A673 (cell line): ENCODE results near the gene CHRD. TPM values are rescaled to one million over a fixed set of nuclear protein-coding genes. Genes with fewer than 3 reads are reported as not detected.

Experiments used
- BruUV-seq: library from RNA; stranded (reverse); fragments of 400-500 nt; replicated peaks from 2 replicates; lab custom pipeline; 2021; lab: Mats Ljungman, UMichigan
- CTCF ChIA-PET: fragments of 300-600 bp; sonication (Branson Sonifier 250); formaldehyde crosslinking; loops from one replicate; lab custom pipeline; 2022; ENCODE audit warnings: antibody characterized with exemption; lab: Charles Lee
- POLR2A ChIA-PET: fragments of 300-600 bp; sonication (Branson Sonifier 250); formaldehyde crosslinking; loops from one replicate; lab custom pipeline; 2022; ENCODE audit warnings: antibody characterized with exemption; ENCODE audit not compliant: low non-redundant PET; lab: Charles Lee
- DNase-seq: peaks from one replicate; pipeline ENCODE4 v3.0.0-alpha.2; 2015; ENCODE audit warnings: low spot score
- H3K27ac ChIP-seq: fragments of 200-600 bp; sonication (generic); 2 replicates; pipeline ENCODE4 v1.5.1; 2016; ENCODE audit warnings: mixed run types, low read depth, mild to moderate bottlenecking, mixed read lengths, antibody characterized with exemption, low read length; ENCODE audit not compliant: poor library complexity, severe bottlenecking
- H3K27me3 ChIP-seq: fragments of 200-600 bp; sonication (generic); replicated peaks from 2 replicates; pipeline ENCODE4 v1.6.1; 2017; ENCODE audit warnings: mixed run types, low read depth, mild to moderate bottlenecking, mixed read lengths, antibody characterized with exemption, low read length; ENCODE audit not compliant: insufficient read depth, poor library complexity
- H3K36me3 ChIP-seq: fragments of 200-600 bp; sonication (generic); 2 replicates; pipeline ENCODE4 v1.6.1; 2016; ENCODE audit warnings: mixed run types, mild to moderate bottlenecking, mixed read lengths, antibody characterized with exemption, low read length; ENCODE audit not compliant: insufficient read depth, poor library complexity, severe bottlenecking
- H3K4me1 ChIP-seq: fragments of 200-600 bp; sonication (generic); 2 replicates; pipeline ENCODE4 v1.6.1; 2017; ENCODE audit warnings: mixed run types, mild to moderate bottlenecking, mixed read lengths, antibody characterized with exemption, low read length; ENCODE audit not compliant: insufficient read depth, poor library complexity, severe bottlenecking
- H3K4me3 ChIP-seq: fragments of 200-600 bp; sonication (generic); 2 replicates; pipeline ENCODE4 v1.5.1; 2016; ENCODE audit warnings: low read depth, mixed run types, mild to moderate bottlenecking, mixed read lengths, low read length; ENCODE audit not compliant: poor library complexity, severe bottlenecking
- H3K9me3 ChIP-seq: fragments of 200-600 bp; sonication (generic); 2 replicates; pipeline ENCODE4 v1.6.1; 2016; ENCODE audit warnings: mixed run types, low read depth, mild to moderate bottlenecking, mixed read lengths, antibody characterized with exemption, low read length; ENCODE audit not compliant: poor library complexity, severe bottlenecking
- CTCF ChIP-seq: fragments of 300-800, 200-600 bp; sonication (generic); conservative IDR thresholded peaks from 2 replicates; pipeline ENCODE4 v1.5.1; 2017; ENCODE audit warnings: low read depth, mild to moderate bottlenecking, antibody characterized with exemption, low read length, moderate library complexity, mixed read lengths
- EZH2 ChIP-seq: fragments of 200-600 bp; sonication (generic); IDR thresholded peaks from 2 replicates; pipeline ENCODE4 v1.6.1; 2017; ENCODE audit warnings: borderline replicate concordance, low read depth, mild to moderate bottlenecking, mixed read lengths, antibody characterized with exemption, low read length; ENCODE audit not compliant: poor library complexity, severe bottlenecking
- intact Hi-C: fragments of 100-400 bp; cut with micrococcal nuclease; formaldehyde crosslinking; loops from one replicate; pipeline ENCODE4 v1.10.0; 2022; ENCODE audit not compliant: unreplicated experiment
- total RNA-seq: library from RNA; stranded (reverse); gene quantifications from 2 replicates; pipeline ENCODE4 v1.2.3, GENCODE V29; 2021

Gene CHRD
- total RNA-seq, 1 experiment from 2014 or later, result 0.06 TPM

GRCh38 chr3:184383033-184383740 is 3.3 kb downstream of the CHRD start:
- no peak for DNase-seq
- no peaks in the 10 kb centered on the region for H3K36me3 ChIP-seq
- H3K9me3 ChIP-seq, result no peaks in the 10 kb centered on the region
- no TSS peak for BruUV-seq
- intact Hi-C loops, result no loop called here
- CTCF ChIA-PET, result no interaction called here
- POLR2A ChIA-PET, result no interaction called here
- peaks cover 4% of the 10 kb centered on the region for H3K4me1 ChIP-seq
- no peak overlapping the region for H3K27ac ChIP-seq
- no peak overlapping the region for H3K4me3 ChIP-seq
- H3K27me3 ChIP-seq, result peaks cover 32% of the 10 kb centered on the region
- no peak for TF ChIP-seq EZH2
- no peak for TF ChIP-seq CTCF

- H3K27ac ChIP-seq, result no peak overlapping the region
- no TSS peak for BruUV-seq
- intact Hi-C loops, result no loop called here
- CTCF ChIA-PET, result no interaction called here
- peaks cover 20% of the 10 kb centered on the region for H3K27me3 ChIP-seq
- H3K9me3 ChIP-seq, result no peaks in the 10 kb centered on the region
- no peak overlapping the region for H3K4me3 ChIP-seq
- TF ChIP-seq EZH2, result no peak
- no peak for TF ChIP-seq CTCF
- no peaks in the 10 kb centered on the region for H3K36me3 ChIP-seq
- H3K4me1 ChIP-seq, result peaks cover 4% of the 10 kb centered on the region
- POLR2A ChIA-PET, result no interaction called here
- no peak for DNase-seq
Measured at GRCh38 chr3:184384342-184384741, 4.5 kb downstream of the CHRD start.

GRCh38 chr3:184384856-184385422 is 5.1 kb downstream of the CHRD start:
- intact Hi-C loops, result no loop called here
- Histone ChIP-seq H3K4me1 (peaks cover 4% of the 10 kb centered on the region), H3K36me3 (no peaks in the 10 kb centered on the region), H3K4me3 (no peak overlapping the region), H3K9me3 (no peaks in the 10 kb centered on the region), H3K27ac (no peak overlapping the region), H3K27me3 (peaks cover 18% of the 10 kb centered on the region)
- no peak for TF ChIP-seq CTCF
- no peak for TF ChIP-seq EZH2
- CTCF ChIA-PET, result no interaction called here
- no peak for DNase-seq
- POLR2A ChIA-PET, result no interaction called here
- no TSS peak for BruUV-seq
